NT2/D1 (cell line): ENCODE measurements around the gene PLA2G2A.

Experiments
- DNase-seq: peaks from one replicate; pipeline ENCODE4 v3.0.0-alpha.2; 2011; ENCODE audit warnings: low read depth, low spot score
- H3K27me3 ChIP-seq: 2 replicates; pipeline ENCODE4 v1.6.0; 2011; ENCODE audit warnings: mild to moderate bottlenecking; ENCODE audit not compliant: insufficient read length, insufficient read depth
- H3K36me3 ChIP-seq: 2 replicates; pipeline ENCODE4 v1.6.1; 2011; ENCODE audit warnings: mild to moderate bottlenecking, low read length, mixed read lengths; ENCODE audit not compliant: insufficient read depth, insufficient read length
- H3K4me1 ChIP-seq: 2 replicates; pipeline ENCODE4 v1.5.1; 2011; ENCODE audit not compliant: insufficient read depth, insufficient read length
- H3K4me3 ChIP-seq: 2 replicates; pipeline ENCODE4 v1.5.1; 2011; ENCODE audit warnings: low read depth; ENCODE audit not compliant: insufficient read length
- H3K9ac ChIP-seq: 2 replicates; pipeline ENCODE4 v1.6.0; 2011; ENCODE audit warnings: low read depth; ENCODE audit not compliant: insufficient read length
- H3K9me3 ChIP-seq: 2 replicates; pipeline ENCODE4 v1.5.1; 2011; ENCODE audit warnings: mild to moderate bottlenecking, low read length; ENCODE audit not compliant: insufficient read depth
- SUZ12 ChIP-seq: IDR thresholded peaks from 2 replicates; pipeline ENCODE4 v1.6.1; 2011; ENCODE audit not compliant: insufficient read length, insufficient read depth; ENCODE audit errors: extremely low read depth
- YY1 ChIP-seq: IDR thresholded peaks from 2 replicates; pipeline ENCODE4 v1.6.1; 2011; ENCODE audit not compliant: insufficient read length, insufficient read depth
- ZNF274 ChIP-seq: IDR thresholded peaks from 2 replicates; pipeline ENCODE4 v1.6.1; 2011; ENCODE audit warnings: mild to moderate bottlenecking, low read depth, low read length

Gene PLA2G2A

DNA sequence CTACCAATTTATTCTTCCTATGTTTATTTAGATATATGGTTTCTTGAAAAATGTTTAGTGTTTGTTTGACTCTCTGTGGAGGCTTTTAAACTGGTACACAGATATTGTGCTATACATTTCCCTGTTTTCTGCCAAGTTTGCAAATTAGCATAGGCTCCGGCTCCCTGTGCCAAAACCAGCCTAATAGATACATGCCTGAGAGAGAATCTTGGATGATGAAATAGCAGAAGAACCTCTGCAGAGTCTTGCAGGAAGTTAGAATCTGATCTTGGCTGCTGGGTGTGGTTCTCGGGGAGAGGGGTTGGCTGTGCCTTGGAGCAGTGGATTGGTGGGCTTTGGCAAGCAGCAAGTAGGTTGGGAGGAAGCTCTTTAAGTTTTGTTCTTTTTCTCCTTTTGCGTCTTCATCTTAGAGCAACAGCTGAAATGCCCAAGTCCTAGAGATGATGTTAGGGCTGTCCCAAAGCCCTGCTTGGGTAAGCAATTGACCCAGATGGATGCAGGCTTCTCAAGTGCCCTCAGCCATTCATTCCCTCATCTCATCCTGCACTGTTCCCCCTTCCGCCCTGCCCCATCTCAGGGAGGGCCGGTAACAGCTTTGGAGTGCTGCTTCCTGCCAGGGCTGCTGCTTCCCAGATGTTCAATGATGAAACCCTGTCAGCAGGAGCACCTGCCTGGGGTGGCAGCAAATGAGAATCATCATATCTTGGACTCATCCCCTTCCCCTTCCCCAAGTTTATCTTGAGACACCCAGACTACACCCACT, 9.3 kb downstream of the PLA2G2A start:
- Histone ChIP-seq H3K4me3 (no peak overlapping the region), H3K36me3 (no peaks in the 10 kb centered on the region), H3K27me3 (no peaks in the 10 kb centered on the region), H3K9ac (no peak overlapping the region), H3K4me1 (no peaks in the 10 kb centered on the region), H3K9me3 (no peaks in the 10 kb centered on the region)
- DNase-seq, result no peak
- TF ChIP-seq SUZ12, result no peak
- TF ChIP-seq YY1, result no peak
- TF ChIP-seq ZNF274, result no peak

DNA sequence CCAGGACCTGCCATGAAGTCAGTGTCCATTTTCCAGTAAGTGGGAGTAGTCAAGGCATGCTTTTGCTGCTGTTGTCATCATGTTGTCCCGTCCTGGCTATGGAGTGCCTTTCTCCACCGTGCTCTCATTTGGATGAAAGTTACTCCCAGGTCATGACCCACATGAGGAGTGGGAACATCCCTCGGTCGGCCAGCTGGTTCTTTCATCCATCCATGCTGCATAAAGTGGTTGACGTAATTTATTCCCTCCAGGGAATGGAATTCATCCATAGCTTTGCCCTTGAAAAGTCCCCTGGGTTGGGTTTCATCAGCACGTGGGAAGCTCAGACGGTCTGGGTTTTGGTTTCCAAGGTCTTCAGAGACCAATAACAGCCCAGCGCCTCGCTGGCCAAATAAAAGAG, 11.6 kb downstream of the PLA2G2A start:
- H3K9me3 ChIP-seq, result peaks cover 15% of the 10 kb centered on the region; the same call in 1 of the 2 replicates
- H3K4me3 ChIP-seq, result no peak overlapping the region
- H3K9ac ChIP-seq, result no peak overlapping the region
- H3K4me1 ChIP-seq, result no peaks in the 10 kb centered on the region
- no peak for TF ChIP-seq ZNF274
- TF ChIP-seq SUZ12, result no peak
- TF ChIP-seq YY1, result no peak
- DNase-seq, result no peak
- no peaks in the 10 kb centered on the region for H3K27me3 ChIP-seq
- H3K36me3 ChIP-seq, result no peaks in the 10 kb centered on the region

DNA sequence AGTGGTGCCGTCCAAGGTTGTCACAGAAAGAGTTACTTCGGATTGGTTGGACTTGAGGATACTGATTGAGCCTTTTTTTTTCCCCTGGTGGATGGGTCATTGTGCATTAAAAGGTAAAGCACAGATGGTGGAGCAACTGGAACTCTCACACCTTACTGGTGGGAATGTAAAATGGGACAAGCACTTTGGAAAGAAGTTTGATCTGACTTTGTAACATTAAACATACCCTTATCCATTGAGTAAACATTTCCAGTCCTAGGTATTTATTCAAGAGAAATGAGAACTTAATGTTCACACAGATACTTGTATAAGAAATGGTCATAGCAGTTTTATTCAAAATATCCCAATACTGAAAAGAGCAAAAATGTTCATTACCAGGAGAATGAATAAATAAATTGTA, 14.9 kb downstream of the PLA2G2A start:
- Histone ChIP-seq H3K4me1 (no peaks in the 10 kb centered on the region), H3K9me3 (peaks cover 15% of the 10 kb centered on the region; the same call in 1 of the 2 replicates), H3K27me3 (no peaks in the 10 kb centered on the region), H3K4me3 (no peak overlapping the region), H3K36me3 (no peaks in the 10 kb centered on the region), H3K9ac (no peak overlapping the region)
- TF ChIP-seq SUZ12 (no peak), YY1 (no peak), ZNF274 (no peak)
- no peak for DNase-seq

DNA sequence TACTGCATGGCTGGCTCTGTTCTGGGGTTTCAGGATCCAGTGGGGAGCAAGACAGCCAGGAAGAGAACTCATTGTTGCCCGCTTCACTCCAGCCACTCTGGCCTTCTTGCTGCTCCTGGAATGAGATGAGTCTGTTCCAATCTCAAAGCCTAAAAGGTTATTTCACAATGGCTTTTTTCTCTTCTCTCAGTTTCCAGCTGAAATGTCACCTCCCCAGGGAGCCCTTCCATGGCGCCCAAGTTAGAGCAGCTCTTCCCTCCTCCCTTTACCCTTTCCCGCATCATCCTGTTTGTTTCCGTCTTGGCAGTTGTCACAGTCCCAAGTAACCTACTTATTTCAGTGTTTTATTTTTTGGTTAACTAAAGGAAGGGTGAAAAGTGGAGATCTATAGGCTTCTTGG, 15.8 kb downstream of the PLA2G2A start:
- no peak for DNase-seq
- peaks cover 15% of the 10 kb centered on the region; the same call in 1 of the 2 replicates for H3K9me3 ChIP-seq
- no peak overlapping the region for H3K4me3 ChIP-seq
- H3K27me3 ChIP-seq, result no peaks in the 10 kb centered on the region
- no peak overlapping the region for H3K9ac ChIP-seq
- no peaks in the 10 kb centered on the region for H3K4me1 ChIP-seq
- H3K36me3 ChIP-seq, result no peaks in the 10 kb centered on the region
- TF ChIP-seq YY1 (no peak), SUZ12 (no peak), ZNF274 (no peak)

DNA sequence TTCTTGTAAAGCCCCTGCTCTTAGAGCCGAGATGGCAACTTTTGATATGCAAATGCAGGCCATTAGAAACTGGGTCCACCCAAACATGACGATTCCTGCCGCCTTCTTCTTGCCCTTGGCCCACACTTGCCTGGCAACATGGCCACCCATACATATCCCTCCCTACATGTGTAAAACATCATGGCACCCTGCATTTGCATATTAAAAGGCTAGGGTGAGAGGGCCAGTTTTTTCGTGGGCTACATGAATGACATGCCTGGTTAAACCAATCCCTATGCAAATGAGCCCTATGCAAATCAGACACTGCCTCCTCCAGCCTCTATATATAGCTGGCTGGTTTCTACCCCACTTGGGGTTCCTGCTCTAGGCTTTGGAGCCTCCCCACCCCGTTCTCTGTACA, 18.8 kb downstream of the PLA2G2A start:
- Histone ChIP-seq H3K4me1 (no peaks in the 10 kb centered on the region), H3K27me3 (no peaks in the 10 kb centered on the region), H3K9me3 (peaks cover 15% of the 10 kb centered on the region; the same call in 1 of the 2 replicates), H3K9ac (no peak overlapping the region), H3K36me3 (no peaks in the 10 kb centered on the region), H3K4me3 (no peak overlapping the region)
- no peak for DNase-seq
- TF ChIP-seq ZNF274 (no peak), SUZ12 (no peak), YY1 (no peak)

DNA sequence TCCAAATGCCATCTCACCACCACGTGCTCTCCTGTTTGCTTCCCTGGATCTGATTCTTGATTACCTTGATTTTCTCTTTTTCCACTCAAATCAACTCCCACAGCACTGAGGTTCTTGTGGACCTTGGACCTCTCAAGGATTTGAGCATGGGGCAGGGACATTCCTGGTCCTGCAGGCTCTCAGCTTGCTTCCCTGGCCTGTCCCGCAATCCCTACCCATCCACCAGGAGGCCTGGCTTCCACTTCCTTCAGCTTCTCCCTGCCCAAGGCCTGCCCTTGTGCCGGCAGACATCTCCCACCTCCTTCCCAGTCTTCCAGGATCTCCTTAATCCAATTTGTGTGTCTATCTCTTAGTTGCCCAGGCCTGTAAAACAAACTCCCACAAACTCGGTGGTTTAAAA, 21.6 kb downstream of the PLA2G2A start:
- no peak overlapping the region for H3K4me3 ChIP-seq
- H3K36me3 ChIP-seq, result no peaks in the 10 kb centered on the region
- TF ChIP-seq ZNF274 (no peak), SUZ12 (no peak), YY1 (no peak)
- no peak for DNase-seq
- H3K9ac ChIP-seq, result no peak overlapping the region
- H3K9me3 ChIP-seq, result peaks cover 9% of the 10 kb centered on the region; the same call in 1 of the 2 replicates
- H3K27me3 ChIP-seq, result no peaks in the 10 kb centered on the region
- no peaks in the 10 kb centered on the region for H3K4me1 ChIP-seq

DNA sequence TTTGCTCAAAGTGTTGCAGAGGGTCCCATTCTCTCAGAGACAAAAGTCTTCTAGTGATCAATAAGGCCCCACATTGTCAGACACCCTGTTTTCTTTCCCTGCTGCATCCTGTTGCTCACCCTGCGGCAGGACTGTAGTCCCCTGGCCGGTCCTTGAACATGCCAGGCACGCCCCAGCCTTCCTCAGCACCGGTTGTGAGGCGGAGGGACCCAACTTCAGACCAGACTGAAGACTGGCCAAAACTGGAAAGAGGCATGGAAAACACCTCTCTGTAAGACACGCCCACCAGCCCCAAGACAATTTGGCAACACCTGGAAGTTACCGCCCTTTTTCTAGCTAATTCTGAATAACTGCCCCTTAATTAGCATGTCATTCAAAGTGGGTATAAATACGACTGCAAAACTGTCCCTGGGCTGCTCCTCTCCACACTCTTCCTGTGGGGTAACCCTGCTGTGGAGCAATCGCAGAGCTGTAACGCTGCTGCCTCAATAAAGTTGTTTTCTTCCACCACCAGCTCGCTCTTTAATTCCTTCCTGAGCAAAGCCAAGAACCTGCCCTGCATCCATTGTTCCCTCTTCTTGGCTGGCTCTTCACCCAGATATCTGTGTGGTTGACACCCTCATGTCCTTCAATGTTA, 23.8 kb downstream of the PLA2G2A start:
- Histone ChIP-seq H3K4me1 (no peaks in the 10 kb centered on the region), H3K36me3 (no peaks in the 10 kb centered on the region), H3K9ac (no peak overlapping the region), H3K4me3 (no peak overlapping the region), H3K9me3 (peaks cover 9% of the 10 kb centered on the region; the same call in 1 of the 2 replicates), H3K27me3 (no peaks in the 10 kb centered on the region)
- TF ChIP-seq ZNF274, result no peak
- TF ChIP-seq YY1, result no peak
- no peak for TF ChIP-seq SUZ12
- DNase-seq, result no peak
